ENCODE data around the gene CLK3.

The CLK3 gene

GRCh38 chr15:74615508-74616365 is at the start of gene CLK3:
Gene CLK3 (plus strand): TSS chr15:74615836. CDS start chr15:74619197, 3,361 bp downstream.
- Mint-ChIP-seq H3K4me1 (peaks cover 66% of the 10 kb centered on the region), H3K9me3 (no peaks in the 10 kb centered on the region), H3K4me3 (peak within 1 kb of the TSS; percentile 88), H3K27ac (peak within 1 kb of the TSS; percentile 96), H3K36me3 (peaks cover 52% of the 10 kb centered on the region)
- peak; percentile 95 to 97 for DNase-seq (ENCODE audit: low spot score in 2 of 2)
- ATAC-seq = peak; percentile 90

- DNase-seq (ENCODE audit: low spot score in 2 of 2) (no peak), ATAC-seq (no peak)
- Mint-ChIP-seq H3K4me1 (peaks cover 74% of the 10 kb centered on the region), H3K36me3 (peaks cover 100% of the 10 kb centered on the region), H3K27ac (peak overlapping the region; percentile 75), H3K9me3 (no peaks in the 10 kb centered on the region), H3K4me3 (no peak overlapping the region)
Measured at GRCh38 chr15:74568594-74568993, 47.0 kb upstream of the CLK3 start.

- DNase-seq (ENCODE audit: low spot score in 2 of 2) (no peak), ATAC-seq (no peak)
- no peak overlapping the region for H3K4me3 Mint-ChIP-seq
- no peaks in the 10 kb centered on the region for H3K9me3 Mint-ChIP-seq
- peaks cover 74% of the 10 kb centered on the region for H3K4me1 Mint-ChIP-seq
- H3K27ac Mint-ChIP-seq = peak overlapping the region; percentile 48
- H3K36me3 Mint-ChIP-seq = peaks cover 100% of the 10 kb centered on the region
Measured at GRCh38 chr15:74569731-74570070, 45.9 kb upstream of the CLK3 start.

GRCh38 chr15:74571191-74571590 is 44.4 kb upstream of the CLK3 start:
- ATAC-seq (no peak), DNase-seq (ENCODE audit: low spot score in 2 of 2) (no peak)
- no peaks in the 10 kb centered on the region for H3K9me3 Mint-ChIP-seq
- no peak overlapping the region for H3K4me3 Mint-ChIP-seq
- peaks cover 67% of the 10 kb centered on the region for H3K4me1 Mint-ChIP-seq
- H3K27ac Mint-ChIP-seq = peak overlapping the region; percentile 48
- peaks cover 100% of the 10 kb centered on the region for H3K36me3 Mint-ChIP-seq

- Mint-ChIP-seq H3K9me3 (no peaks in the 10 kb centered on the region), H3K36me3 (peaks cover 100% of the 10 kb centered on the region), H3K27ac (peak overlapping the region; percentile 86), H3K4me3 (no peak overlapping the region), H3K4me1 (peaks cover 49% of the 10 kb centered on the region)
- DNase-seq (ENCODE audit: low spot score in 2 of 2) (no peak), ATAC-seq (peak; percentile 91)
Measured at GRCh38 chr15:74573987-74574386, 41.6 kb upstream of the CLK3 start.

- H3K9me3 Mint-ChIP-seq = no peaks in the 10 kb centered on the region
- peak overlapping the region; percentile 70 for H3K27ac Mint-ChIP-seq
- DNase-seq (ENCODE audit: low spot score in 2 of 2) (no peak), ATAC-seq (no peak)
- H3K4me3 Mint-ChIP-seq = no peak overlapping the region
- peaks cover 22% of the 10 kb centered on the region for H3K4me1 Mint-ChIP-seq
- peaks cover 100% of the 10 kb centered on the region for H3K36me3 Mint-ChIP-seq
Measured at GRCh38 chr15:74578496-74578994, 37.1 kb upstream of the CLK3 start.

- ATAC-seq (no peak), DNase-seq (ENCODE audit: low spot score in 2 of 2) (no peak)
- Mint-ChIP-seq H3K4me3 (no peak overlapping the region), H3K9me3 (no peaks in the 10 kb centered on the region), H3K36me3 (peaks cover 100% of the 10 kb centered on the region), H3K27ac (peak overlapping the region; percentile 70), H3K4me1 (peaks cover 17% of the 10 kb centered on the region)
Measured at GRCh38 chr15:74579001-74579400, 36.6 kb upstream of the CLK3 start.

- no peak overlapping the region for H3K4me3 Mint-ChIP-seq
- peak overlapping the region; percentile 20 for H3K27ac Mint-ChIP-seq
- ATAC-seq (no peak), DNase-seq (ENCODE audit: low spot score in 2 of 2) (no peak)
- H3K9me3 Mint-ChIP-seq = no peaks in the 10 kb centered on the region
- H3K36me3 Mint-ChIP-seq = peaks cover 100% of the 10 kb centered on the region
- peaks cover 13% of the 10 kb centered on the region for H3K4me1 Mint-ChIP-seq
Measured at GRCh38 chr15:74580538-74581350, 34.9 kb upstream of the CLK3 start.

- Mint-ChIP-seq H3K27ac (peak overlapping the region; percentile 60), H3K36me3 (peaks cover 100% of the 10 kb centered on the region), H3K4me1 (peaks cover 23% of the 10 kb centered on the region), H3K9me3 (no peaks in the 10 kb centered on the region), H3K4me3 (no peak overlapping the region)
- no peak for ATAC-seq
- DNase-seq (ENCODE audit: low spot score in 2 of 2) = no peak
Measured at GRCh38 chr15:74584204-74584603, 31.4 kb upstream of the CLK3 start.

GRCh38 chr15:74584779-74585178 is 30.9 kb upstream of the CLK3 start:
- H3K9me3 Mint-ChIP-seq = no peaks in the 10 kb centered on the region
- peaks cover 100% of the 10 kb centered on the region for H3K36me3 Mint-ChIP-seq
- DNase-seq (ENCODE audit: low spot score in 2 of 2) (no peak), ATAC-seq (no peak)
- peaks cover 23% of the 10 kb centered on the region for H3K4me1 Mint-ChIP-seq
- H3K27ac Mint-ChIP-seq = peak overlapping the region; percentile 60
- no peak overlapping the region for H3K4me3 Mint-ChIP-seq

- DNase-seq (ENCODE audit: low spot score in 2 of 2) (no peak), ATAC-seq (no peak)
- Mint-ChIP-seq H3K4me3 (no peak overlapping the region), H3K9me3 (no peaks in the 10 kb centered on the region), H3K36me3 (peaks cover 100% of the 10 kb centered on the region), H3K27ac (peak overlapping the region; percentile 60), H3K4me1 (peaks cover 23% of the 10 kb centered on the region)
Measured at GRCh38 chr15:74585191-74585590, 30.4 kb upstream of the CLK3 start.

- H3K4me3 Mint-ChIP-seq = no peak overlapping the region
- ATAC-seq = no peak
- no peak for DNase-seq (ENCODE audit: low spot score in 2 of 2)
- peak overlapping the region; percentile 71 for H3K27ac Mint-ChIP-seq
- H3K36me3 Mint-ChIP-seq = peaks cover 100% of the 10 kb centered on the region
- peaks cover 19% of the 10 kb centered on the region for H3K4me1 Mint-ChIP-seq
- H3K9me3 Mint-ChIP-seq = no peaks in the 10 kb centered on the region
Measured at GRCh38 chr15:74585857-74586256, 29.8 kb upstream of the CLK3 start.

GRCh38 chr15:74589826-74590225 is 25.8 kb upstream of the CLK3 start:
- Mint-ChIP-seq H3K36me3 (peaks cover 100% of the 10 kb centered on the region), H3K9me3 (no peaks in the 10 kb centered on the region), H3K4me1 (peaks cover 22% of the 10 kb centered on the region), H3K27ac (peak overlapping the region; percentile 70), H3K4me3 (no peak overlapping the region)
- no peak for DNase-seq (ENCODE audit: low spot score in 2 of 2)
- no peak for ATAC-seq

GRCh38 chr15:74592222-74592621 is 23.4 kb upstream of the CLK3 start:
- peak overlapping the region; percentile 45 for H3K27ac Mint-ChIP-seq
- H3K9me3 Mint-ChIP-seq = no peaks in the 10 kb centered on the region
- ATAC-seq (no peak), DNase-seq (ENCODE audit: low spot score in 2 of 2) (no peak)
- H3K4me3 Mint-ChIP-seq = no peak overlapping the region
- peaks cover 100% of the 10 kb centered on the region for H3K36me3 Mint-ChIP-seq
- H3K4me1 Mint-ChIP-seq = peaks cover 21% of the 10 kb centered on the region

GRCh38 chr15:74593122-74593521 is 22.5 kb upstream of the CLK3 start:
- DNase-seq (ENCODE audit: low spot score in 2 of 2) = no peak
- H3K4me1 Mint-ChIP-seq = peaks cover 28% of the 10 kb centered on the region
- H3K9me3 Mint-ChIP-seq = no peaks in the 10 kb centered on the region
- no peak overlapping the region for H3K4me3 Mint-ChIP-seq
- no peak for ATAC-seq
- peak overlapping the region; percentile 45 for H3K27ac Mint-ChIP-seq
- H3K36me3 Mint-ChIP-seq = peaks cover 100% of the 10 kb centered on the region
